HFF-Myc (cell line): Measurements from ENCODE around the gene RYR1.

Experiments used
- DNase-seq: peaks from one replicate; pipeline ENCODE4 v3.0.0-alpha.2; 2011; ENCODE audit warnings: low read depth; ENCODE audit errors: extremely low read depth
- H3K4me3 ChIP-seq: replicated peaks from 2 replicates; pipeline ENCODE4 v1.5.1; 2011; ENCODE audit warnings: low read depth, mild to moderate bottlenecking, control low read depth, low read length
- TF ChIP-seq, protein P1 (sequence below): IDR thresholded peaks from 2 replicates; pipeline ENCODE4 v1.5.1; 2012; ENCODE audit warnings: mild to moderate bottlenecking, low read depth, low read length, control low read depth; ENCODE audit errors: missing control alignments

RYR1 gene

DNA sequence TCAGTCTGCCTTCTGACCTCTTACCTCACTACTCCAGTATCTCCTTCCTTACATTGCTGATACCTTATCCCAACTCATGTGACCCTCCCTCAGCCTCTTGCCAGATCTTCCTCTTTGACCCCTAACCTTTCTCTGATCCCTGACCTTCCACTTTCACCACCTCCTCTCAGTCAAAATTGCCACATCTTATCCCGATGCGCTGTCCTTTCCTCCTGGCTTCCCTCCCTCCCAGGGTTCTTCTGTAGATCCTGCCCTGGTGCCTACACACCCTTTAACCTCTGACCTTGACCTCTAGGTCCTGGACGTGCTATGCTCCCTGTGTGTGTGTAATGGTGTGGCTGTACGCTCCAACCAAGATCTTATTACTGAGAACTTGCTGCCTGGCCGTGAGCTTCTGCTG lies 23.7 kb downstream of the RYR1 start:
- no peak for DNase-seq
- H3K4me3 ChIP-seq, result no peak overlapping the region
- TF ChIP-seq, protein P1, sequence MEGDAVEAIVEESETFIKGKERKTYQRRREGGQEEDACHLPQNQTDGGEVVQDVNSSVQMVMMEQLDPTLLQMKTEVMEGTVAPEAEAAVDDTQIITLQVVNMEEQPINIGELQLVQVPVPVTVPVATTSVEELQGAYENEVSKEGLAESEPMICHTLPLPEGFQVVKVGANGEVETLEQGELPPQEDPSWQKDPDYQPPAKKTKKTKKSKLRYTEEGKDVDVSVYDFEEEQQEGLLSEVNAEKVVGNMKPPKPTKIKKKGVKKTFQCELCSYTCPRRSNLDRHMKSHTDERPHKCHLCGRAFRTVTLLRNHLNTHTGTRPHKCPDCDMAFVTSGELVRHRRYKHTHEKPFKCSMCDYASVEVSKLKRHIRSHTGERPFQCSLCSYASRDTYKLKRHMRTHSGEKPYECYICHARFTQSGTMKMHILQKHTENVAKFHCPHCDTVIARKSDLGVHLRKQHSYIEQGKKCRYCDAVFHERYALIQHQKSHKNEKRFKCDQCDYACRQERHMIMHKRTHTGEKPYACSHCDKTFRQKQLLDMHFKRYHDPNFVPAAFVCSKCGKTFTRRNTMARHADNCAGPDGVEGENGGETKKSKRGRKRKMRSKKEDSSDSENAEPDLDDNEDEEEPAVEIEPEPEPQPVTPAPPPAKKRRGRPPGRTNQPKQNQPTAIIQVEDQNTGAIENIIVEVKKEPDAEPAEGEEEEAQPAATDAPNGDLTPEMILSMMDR, result no peak

- H3K4me3 ChIP-seq, result no peak overlapping the region
- TF ChIP-seq, protein P1, result no peak
- no peak for DNase-seq
These were observed 24.4 kb downstream of the RYR1 start for GRCh38 chr19:38457690-38458405.

- TF ChIP-seq, protein P1, result no peak
- H3K4me3 ChIP-seq, result no peak overlapping the region
- DNase-seq, result no peak
These were observed 25.5 kb downstream of the RYR1 start for GRCh38 chr19:38458991-38459390.

DNA sequence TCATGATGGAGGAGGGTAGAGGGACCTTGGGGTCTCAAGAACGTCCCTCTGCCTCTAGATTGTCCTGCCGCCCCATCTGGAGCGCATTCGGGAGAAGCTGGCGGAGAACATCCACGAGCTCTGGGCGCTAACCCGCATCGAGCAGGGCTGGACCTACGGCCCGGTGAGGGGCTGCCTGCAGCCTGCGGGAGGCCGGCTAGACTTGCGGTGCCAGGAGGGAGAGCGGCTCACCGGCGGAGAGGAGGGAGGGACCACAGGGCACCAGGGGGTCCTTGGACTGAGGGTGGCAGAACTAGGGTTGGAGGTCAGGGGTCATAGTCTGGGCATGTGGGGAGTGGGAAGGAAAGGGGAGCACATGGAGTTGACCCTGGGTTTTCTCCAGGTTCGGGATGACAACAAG lies 29.9 kb downstream of the RYR1 start:
- no peak for DNase-seq
- no peak overlapping the region for H3K4me3 ChIP-seq
- TF ChIP-seq, protein P1, result no peak

DNA sequence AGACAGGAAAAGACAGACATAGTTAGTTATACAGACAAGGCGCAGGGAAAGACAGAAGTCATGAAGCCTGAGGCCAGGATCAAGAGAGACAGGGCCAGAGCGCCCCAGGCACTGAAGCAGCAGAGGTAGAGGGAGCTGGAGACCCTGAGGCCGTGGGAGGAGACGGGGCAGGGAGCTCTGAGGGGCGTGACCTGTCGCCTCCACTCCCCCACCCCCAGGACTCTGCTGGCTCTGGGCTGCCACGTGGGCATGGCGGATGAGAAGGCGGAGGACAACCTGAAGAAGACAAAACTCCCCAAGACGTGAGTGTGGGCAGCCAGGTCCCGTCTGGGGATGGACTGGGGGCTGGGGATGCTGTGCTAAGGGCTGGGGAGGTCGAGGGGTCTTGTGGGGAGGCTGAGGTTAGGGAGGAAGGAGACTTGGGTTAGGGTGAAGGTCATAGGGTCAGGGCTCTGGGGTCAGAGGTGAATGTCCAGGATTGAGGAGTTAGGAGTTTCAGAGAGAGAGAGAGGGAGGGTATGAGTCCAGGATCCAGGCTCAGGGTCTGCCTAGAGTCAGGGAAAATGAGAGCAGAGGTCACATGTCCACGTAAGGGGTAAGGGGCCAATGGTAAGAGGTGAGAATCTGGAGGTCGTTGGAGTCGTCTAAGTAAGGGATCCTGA lies 31.1 kb downstream of the RYR1 start:
- no peak overlapping the region for H3K4me3 ChIP-seq
- TF ChIP-seq, protein P1, result no peak
- no peak for DNase-seq

DNA sequence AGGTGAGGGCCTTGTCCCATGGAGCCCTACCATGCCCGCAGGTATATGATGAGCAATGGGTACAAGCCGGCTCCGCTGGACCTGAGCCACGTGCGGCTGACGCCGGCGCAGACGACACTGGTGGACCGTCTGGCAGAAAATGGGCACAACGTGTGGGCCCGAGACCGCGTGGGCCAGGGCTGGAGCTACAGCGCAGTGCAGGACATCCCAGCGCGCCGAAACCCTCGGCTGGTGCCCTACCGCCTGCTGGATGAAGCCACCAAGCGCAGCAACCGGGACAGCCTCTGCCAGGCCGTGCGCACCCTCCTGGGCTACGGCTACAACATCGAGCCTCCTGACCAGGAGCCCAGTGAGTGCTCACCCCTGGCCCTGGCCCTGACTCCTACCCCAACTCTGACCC lies 32.6 kb downstream of the RYR1 start:
- no peak for DNase-seq
- H3K4me3 ChIP-seq, result no peak overlapping the region
- TF ChIP-seq, protein P1, result no peak
